Measurements from ENCODE around the gene MED13.

DNA sequence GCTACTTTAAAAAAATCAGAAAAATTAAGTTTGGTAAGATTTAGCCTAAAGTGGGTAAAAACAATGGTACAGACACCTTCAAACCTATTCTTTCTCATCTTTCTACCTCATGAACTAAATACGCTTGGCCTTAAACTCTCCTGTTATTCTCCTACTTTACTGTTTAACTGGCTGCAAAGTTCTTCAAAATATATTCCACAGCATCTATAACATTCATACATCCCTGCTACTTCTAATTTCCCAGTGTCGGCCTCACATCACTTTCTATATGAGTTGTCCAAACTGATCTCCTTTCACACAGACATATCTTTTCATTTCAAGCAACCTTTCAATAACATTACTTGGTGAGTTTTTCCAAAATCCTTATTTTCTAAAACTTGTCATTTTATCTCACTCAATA, 64.0 kb downstream of the MED13 start:
- TF ChIP-seq, protein P1, sequence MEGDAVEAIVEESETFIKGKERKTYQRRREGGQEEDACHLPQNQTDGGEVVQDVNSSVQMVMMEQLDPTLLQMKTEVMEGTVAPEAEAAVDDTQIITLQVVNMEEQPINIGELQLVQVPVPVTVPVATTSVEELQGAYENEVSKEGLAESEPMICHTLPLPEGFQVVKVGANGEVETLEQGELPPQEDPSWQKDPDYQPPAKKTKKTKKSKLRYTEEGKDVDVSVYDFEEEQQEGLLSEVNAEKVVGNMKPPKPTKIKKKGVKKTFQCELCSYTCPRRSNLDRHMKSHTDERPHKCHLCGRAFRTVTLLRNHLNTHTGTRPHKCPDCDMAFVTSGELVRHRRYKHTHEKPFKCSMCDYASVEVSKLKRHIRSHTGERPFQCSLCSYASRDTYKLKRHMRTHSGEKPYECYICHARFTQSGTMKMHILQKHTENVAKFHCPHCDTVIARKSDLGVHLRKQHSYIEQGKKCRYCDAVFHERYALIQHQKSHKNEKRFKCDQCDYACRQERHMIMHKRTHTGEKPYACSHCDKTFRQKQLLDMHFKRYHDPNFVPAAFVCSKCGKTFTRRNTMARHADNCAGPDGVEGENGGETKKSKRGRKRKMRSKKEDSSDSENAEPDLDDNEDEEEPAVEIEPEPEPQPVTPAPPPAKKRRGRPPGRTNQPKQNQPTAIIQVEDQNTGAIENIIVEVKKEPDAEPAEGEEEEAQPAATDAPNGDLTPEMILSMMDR (conservative IDR thresholded peaks at IDR 0.05 in 1 of 2, IDR thresholded peaks at IDR 0.05 in 1 of 2; ENCODE audit: low read depth in 1 of 2, low read length in 2 of 2): no peak
- no peak for TF ChIP-seq EZH2 (IDR thresholded peaks at IDR 0.05; ENCODE audit: low read length, missing control alignments)

Data from fibroblast of lung (primary cell).